ENCODE measurements around the gene COPG1.

DNA sequence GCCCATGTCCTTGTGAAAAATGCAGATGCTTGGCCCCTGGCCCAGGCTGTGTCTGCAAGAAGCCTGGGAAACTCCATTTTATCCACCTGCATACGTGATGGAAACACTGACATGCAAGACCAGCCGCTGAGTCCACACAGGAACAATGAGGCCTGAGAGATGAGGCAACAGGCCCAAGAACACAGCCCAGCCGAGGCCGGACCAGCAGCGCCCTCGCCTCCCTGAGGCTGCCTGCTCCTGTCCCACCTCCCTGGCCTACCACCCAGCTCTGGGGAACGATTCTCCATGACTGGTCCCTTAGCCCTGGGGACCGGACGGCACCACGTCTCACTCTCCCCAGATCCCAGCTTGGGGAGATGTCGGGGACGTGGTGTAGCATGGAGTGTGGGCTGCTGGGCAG, 76.7 kb downstream of the COPG1 start:
- TF ChIP-seq, protein P1, sequence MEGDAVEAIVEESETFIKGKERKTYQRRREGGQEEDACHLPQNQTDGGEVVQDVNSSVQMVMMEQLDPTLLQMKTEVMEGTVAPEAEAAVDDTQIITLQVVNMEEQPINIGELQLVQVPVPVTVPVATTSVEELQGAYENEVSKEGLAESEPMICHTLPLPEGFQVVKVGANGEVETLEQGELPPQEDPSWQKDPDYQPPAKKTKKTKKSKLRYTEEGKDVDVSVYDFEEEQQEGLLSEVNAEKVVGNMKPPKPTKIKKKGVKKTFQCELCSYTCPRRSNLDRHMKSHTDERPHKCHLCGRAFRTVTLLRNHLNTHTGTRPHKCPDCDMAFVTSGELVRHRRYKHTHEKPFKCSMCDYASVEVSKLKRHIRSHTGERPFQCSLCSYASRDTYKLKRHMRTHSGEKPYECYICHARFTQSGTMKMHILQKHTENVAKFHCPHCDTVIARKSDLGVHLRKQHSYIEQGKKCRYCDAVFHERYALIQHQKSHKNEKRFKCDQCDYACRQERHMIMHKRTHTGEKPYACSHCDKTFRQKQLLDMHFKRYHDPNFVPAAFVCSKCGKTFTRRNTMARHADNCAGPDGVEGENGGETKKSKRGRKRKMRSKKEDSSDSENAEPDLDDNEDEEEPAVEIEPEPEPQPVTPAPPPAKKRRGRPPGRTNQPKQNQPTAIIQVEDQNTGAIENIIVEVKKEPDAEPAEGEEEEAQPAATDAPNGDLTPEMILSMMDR (IDR thresholded peaks at IDR 0.05): no peak
- TF ChIP-seq POLR2A (IDR thresholded peaks at IDR 0.05; ENCODE audit: low read depth): no peak
- TF ChIP-seq EP300 (IDR thresholded peaks at IDR 0.05): no peak
